Prostate gland (tissue), 2 donors: Measurements from ENCODE around the gene DCAF10. TPM values are rescaled to one million over a fixed set of nuclear protein-coding genes. Genes with fewer than 3 reads are reported as not detected.

ENCODE experiments used
- DNase-seq: peaks from one replicate; pipeline ENCODE4 v3.0.0-alpha.2; 2019; ENCODE audit warnings: low spot score
- H3K27ac ChIP-seq, 2 donors: fragments of 200-600 bp; sonication (generic); 2 replicates each; pipeline ENCODE4 v1.5.1; 2017 to 2019
- H3K27me3 ChIP-seq: fragments of 200-600 bp; sonication (generic); replicated peaks from 2 replicates; pipeline ENCODE4 v1.5.1; 2019; ENCODE audit not compliant: insufficient read depth
- H3K36me3 ChIP-seq, 2 donors: fragments of 200-600 bp; sonication (generic); 1 replicate in 1 of 2; 2 replicates in 1 of 2; pipeline versions ENCODE4 v1.5.1 to v1.8.1; 2017 to 2019
- H3K4me1 ChIP-seq: fragments of 200-600 bp; sonication (generic); replicated peaks from 2 replicates; pipeline ENCODE4 v1.5.1; 2019
- H3K4me3 ChIP-seq, 2 donors: fragments of 200-600 bp; sonication (generic); 2 replicates each; pipeline ENCODE4 v1.5.1; 2017 to 2019
- H3K9me3 ChIP-seq: fragments of 200-600 bp; sonication (generic); 2 replicates; pipeline ENCODE4 v1.5.1; 2017
- POLR2A ChIP-seq: fragments of 450-650 bp; IDR thresholded peaks from one replicate; pipeline ENCODE4 v1.6.1; 2016; ENCODE audit warnings: antibody characterized with exemption, mild to moderate bottlenecking
- POLR2AphosphoS5 ChIP-seq: sonication (generic); formaldehyde crosslinking; IDR thresholded peaks from one replicate; pipeline ENCODE4 v1.6.1; 2017; ENCODE audit warnings: antibody characterized with exemption
- WGBS: methylation state at CpG from one replicate; pipeline ENCODE4 v1.1.5; 2018; 5-methylcytosine and 5-hydroxymethylcytosine counted together
- intact Hi-C: fragments of 100-400 bp; cut with DNase I; formaldehyde crosslinking; loops from one replicate; pipeline ENCODE4 v1.14.2; 2022
- total RNA-seq, 2 donors: library from RNA; depleted of rRNA; stranded (reverse); fragments of >200 nt; gene quantifications; one replicate each; pipeline ENCODE4 v1.1.0, GENCODE V29; 2016
- TF ChIP-seq, protein P1 (sequence below), 4 experiments: fragments of 200-600 bp in 2 of 4; fragments of 450-650 bp in 2 of 4; sonication (generic) in 2 of 4; IDR thresholded peaks; 1 replicate in 3 of 4; 2 replicates in 1 of 4; pipeline ENCODE4 v1.5.1; 2016 to 2019; ENCODE audit warnings: antibody characterized with exemption in 4 of 4, mild to moderate bottlenecking in 2 of 4, moderate library complexity in 2 of 4

The DCAF10 gene
- total RNA-seq, 2 donors from 2014 or later = 24.2 to 30.5 TPM

DNA sequence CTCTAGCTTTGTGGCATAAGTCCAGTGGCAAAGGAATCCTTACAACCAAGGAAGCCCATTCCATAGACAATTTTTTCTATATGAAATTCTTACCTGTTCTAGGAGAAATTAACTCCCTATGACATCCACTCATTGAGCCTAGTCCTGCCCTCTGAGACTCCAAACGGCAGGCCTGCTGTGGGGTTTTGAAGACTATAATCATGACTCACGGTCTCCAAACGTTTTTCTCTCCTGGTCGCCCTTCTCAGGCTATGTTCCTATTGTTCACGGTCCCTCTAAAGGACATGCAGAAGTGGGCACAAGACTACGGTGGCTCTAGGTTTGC is 16.3 kb upstream of the DCAF10 start:
- TF ChIP-seq POLR2A (no peak), POLR2AphosphoS5 (no peak)
- TF ChIP-seq, protein P1, sequence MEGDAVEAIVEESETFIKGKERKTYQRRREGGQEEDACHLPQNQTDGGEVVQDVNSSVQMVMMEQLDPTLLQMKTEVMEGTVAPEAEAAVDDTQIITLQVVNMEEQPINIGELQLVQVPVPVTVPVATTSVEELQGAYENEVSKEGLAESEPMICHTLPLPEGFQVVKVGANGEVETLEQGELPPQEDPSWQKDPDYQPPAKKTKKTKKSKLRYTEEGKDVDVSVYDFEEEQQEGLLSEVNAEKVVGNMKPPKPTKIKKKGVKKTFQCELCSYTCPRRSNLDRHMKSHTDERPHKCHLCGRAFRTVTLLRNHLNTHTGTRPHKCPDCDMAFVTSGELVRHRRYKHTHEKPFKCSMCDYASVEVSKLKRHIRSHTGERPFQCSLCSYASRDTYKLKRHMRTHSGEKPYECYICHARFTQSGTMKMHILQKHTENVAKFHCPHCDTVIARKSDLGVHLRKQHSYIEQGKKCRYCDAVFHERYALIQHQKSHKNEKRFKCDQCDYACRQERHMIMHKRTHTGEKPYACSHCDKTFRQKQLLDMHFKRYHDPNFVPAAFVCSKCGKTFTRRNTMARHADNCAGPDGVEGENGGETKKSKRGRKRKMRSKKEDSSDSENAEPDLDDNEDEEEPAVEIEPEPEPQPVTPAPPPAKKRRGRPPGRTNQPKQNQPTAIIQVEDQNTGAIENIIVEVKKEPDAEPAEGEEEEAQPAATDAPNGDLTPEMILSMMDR (IDR thresholded peaks at IDR 0.05) = no peak
- no peaks in the 10 kb centered on the region for H3K9me3 ChIP-seq
- peak overlapping the region; percentile 74 to 75 for H3K27ac ChIP-seq
- no peaks in the 10 kb centered on the region for H3K4me1 ChIP-seq
- no peaks in the 10 kb centered on the region for H3K27me3 ChIP-seq
- intact Hi-C loops = loop anchor here (10.0 kb wide), 2 partner anchors 189 to 299 kb away; partner anchors contain the start of genes POLR1E and TOMM5
- DNase-seq = no peak
- 0% methylated on average over 6 of the region's 6 CpGs for WGBS
- peak overlapping the region; percentile 55 to 85 for H3K4me3 ChIP-seq
- H3K36me3 ChIP-seq = no peaks in the 10 kb centered on the region

DNA sequence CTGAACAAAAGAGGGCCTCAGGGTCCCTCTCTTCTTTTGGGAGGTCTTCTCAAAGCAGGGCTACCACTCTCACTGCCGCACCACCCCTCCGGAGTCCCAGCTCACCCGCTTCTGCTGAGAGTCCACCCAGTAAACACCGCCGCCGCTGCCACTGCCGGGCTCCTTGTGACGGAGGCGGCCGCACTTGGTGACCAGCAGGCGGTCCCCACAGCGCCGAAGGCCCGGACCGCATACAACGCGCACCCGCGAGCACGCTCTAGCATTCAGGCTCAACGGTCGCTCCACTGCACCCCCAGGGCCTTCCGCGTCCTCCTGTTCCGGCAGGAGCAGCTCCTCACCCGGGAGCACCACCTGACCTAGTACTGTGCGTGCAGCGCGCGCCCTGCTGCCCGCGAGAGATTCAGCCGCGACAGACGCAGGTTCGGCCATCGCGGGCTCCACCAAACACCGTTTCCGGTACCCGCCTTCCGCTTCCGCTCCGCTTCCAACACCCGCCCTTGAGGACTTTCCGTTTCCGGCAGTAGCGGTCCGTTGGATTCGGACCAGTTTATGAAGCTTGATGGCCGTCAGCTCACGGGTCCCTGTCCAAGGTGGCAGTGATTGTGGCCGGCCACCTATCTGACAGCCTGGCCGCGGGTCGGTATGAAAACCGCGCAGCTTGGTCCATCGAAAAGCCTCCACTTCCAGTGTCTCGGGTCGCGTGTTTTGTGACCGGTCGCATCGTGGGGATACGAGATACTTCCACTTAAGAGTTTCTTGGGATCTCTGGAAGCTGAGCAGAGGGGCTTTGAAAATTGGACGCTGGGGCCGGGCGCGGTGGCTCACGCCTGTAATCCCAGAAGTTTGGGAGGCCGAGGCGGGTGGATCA is 15.7 kb upstream of the DCAF10 start, which contains the start of gene EXOSC3:
Gene EXOSC3, minus strand, starts transcription at position 449 of the 868 bp plus-strand sequence. Its CDS starts 20 bp downstream, at position 429.
- WGBS = under 1% methylated on average over 35 of the region's 73 CpGs
- TF ChIP-seq, protein P1 (IDR thresholded peaks at IDR 0.05) = peak in 2 of 4 experiments; percentile 2 to 33
- TF ChIP-seq POLR2AphosphoS5 = peak; percentile 92
- TF ChIP-seq POLR2A = peak; percentile 48
- Histone ChIP-seq H3K4me3 (peak within 1 kb of the TSS; percentile 55 to 85), H3K27me3 (no peaks in the 10 kb centered on the region), H3K36me3 (no peaks in the 10 kb centered on the region), H3K27ac (peak within 1 kb of the TSS; percentile 74 to 75), H3K9me3 (no peaks in the 10 kb centered on the region), H3K4me1 (no peaks in the 10 kb centered on the region)
- DNase-seq = peak; percentile 85
- intact Hi-C loops = loop anchor here (1.0 to 10.0 kb wide), 3 partner anchors 15 to 300 kb away; partner anchors contain the start of genes DCAF10, POLR1E and TOMM5

DNA sequence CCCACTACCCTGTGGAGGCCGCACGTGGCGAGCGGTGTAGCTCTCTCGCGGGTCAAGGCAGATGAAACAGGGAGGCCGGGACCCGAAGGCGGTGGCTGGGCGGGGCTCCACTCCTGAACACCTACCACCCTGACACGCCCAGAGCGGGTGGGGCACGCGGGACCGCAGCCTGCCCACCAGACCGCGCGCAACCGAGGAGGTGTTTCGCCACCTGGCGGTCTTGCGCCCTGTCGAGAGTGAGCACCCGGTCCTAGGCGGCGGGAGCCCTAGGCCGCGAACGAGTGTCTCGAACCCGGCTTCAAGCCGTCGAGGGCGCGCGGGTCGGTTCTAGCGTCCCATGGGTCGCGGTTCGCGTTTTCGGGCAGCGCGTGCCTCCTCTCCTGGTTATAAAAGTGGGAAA is 13.5 kb upstream of the DCAF10 start:
- no peaks in the 10 kb centered on the region for H3K36me3 ChIP-seq
- intact Hi-C loops = loop anchor here (10.0 kb wide), 2 partner anchors 192 to 302 kb away; partner anchors contain the start of genes POLR1E and TOMM5
- H3K27ac ChIP-seq = no peak overlapping the region
- WGBS = 58% methylated on average over 44 of the region's 45 CpGs
- no peaks in the 10 kb centered on the region for H3K4me1 ChIP-seq
- no peak for DNase-seq
- no peaks in the 10 kb centered on the region for H3K9me3 ChIP-seq
- no peaks in the 10 kb centered on the region for H3K27me3 ChIP-seq
- TF ChIP-seq POLR2AphosphoS5 (no peak), POLR2A (no peak)
- TF ChIP-seq, protein P1 (IDR thresholded peaks at IDR 0.05) = no peak
- no peak overlapping the region for H3K4me3 ChIP-seq

DNA sequence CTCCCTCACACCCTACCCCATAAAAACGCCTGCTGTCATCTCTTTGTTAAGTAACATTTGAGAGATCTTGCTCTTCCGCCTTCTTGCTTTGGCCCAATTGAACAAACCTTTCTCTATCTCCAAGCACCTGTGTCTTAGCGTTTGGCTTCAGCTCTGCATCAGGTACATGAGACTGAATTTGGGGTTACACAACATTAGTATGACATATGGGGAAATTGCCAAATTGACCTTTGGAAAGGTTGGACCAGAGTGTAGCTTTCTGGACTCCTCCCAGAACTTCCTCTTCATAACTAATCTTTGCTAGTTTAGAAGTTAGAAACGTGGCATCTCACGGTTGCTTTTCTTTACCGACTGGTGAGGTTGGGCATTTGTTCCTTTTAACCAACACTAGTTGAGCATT is 12.3 kb upstream of the DCAF10 start:
- no peak for DNase-seq
- Histone ChIP-seq H3K36me3 (no peaks in the 10 kb centered on the region), H3K4me3 (no peak overlapping the region), H3K27ac (no peak overlapping the region), H3K27me3 (no peaks in the 10 kb centered on the region), H3K4me1 (no peaks in the 10 kb centered on the region), H3K9me3 (no peaks in the 10 kb centered on the region)
- no peak for TF ChIP-seq POLR2A
- TF ChIP-seq, protein P1 (IDR thresholded peaks at IDR 0.05) = no peak
- no peak for TF ChIP-seq POLR2AphosphoS5
- intact Hi-C loops = loop anchor here (10.0 kb wide), 2 partner anchors 194 to 304 kb away; partner anchors contain the start of genes POLR1E and TOMM5
- WGBS = 81% methylated on average over 6 of the region's 6 CpGs
